GM18868 (cell line): ENCODE results near the gene CRAMP1.

Experiments used
- ATAC-seq: cut with Tn5 transposase; IDR thresholded peaks from one replicate; pipeline ENCODE4 v1.9.1; 2021; ENCODE audit warnings: mild to moderate bottlenecking, moderate library complexity; ENCODE audit not compliant: unreplicated experiment

The CRAMP1 gene

DNA sequence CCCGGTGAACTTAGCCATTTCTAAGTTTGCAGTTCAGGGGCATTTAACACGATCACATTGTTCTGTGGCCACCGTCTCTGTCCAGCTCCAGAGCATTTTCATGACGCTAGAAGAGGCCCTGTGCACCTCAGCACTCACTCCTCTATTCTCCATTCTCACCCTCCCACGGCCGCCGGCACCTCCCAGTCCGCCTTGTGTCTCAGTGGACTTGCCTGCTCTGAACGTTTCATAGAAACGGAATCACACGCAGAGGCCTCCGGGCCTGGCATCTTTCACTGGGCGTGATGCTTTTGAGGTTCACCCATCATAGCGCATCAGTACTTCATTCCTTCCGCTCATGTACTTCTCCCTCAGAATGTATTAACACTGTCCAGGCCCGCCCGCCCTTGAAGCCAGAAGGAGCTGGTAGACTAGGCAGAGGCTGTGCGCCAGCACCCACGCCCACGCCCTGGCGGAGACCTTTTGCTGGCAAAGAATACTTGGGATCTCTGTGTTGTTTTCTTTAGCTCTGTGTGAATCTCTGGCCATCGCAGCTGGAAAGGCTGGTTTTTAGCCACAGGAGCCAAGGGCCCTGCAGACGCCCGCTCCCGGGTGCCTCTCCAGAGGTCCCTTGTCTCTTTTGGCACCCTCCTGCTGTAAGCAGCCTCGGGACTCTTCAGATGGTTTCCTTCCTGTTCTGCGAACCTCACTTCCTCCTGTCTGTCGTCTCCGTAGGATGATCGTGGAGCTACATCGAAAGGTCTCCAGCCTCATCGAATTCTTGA is 42.5 kb downstream of the CRAMP1 start:
- no peak for ATAC-seq

DNA sequence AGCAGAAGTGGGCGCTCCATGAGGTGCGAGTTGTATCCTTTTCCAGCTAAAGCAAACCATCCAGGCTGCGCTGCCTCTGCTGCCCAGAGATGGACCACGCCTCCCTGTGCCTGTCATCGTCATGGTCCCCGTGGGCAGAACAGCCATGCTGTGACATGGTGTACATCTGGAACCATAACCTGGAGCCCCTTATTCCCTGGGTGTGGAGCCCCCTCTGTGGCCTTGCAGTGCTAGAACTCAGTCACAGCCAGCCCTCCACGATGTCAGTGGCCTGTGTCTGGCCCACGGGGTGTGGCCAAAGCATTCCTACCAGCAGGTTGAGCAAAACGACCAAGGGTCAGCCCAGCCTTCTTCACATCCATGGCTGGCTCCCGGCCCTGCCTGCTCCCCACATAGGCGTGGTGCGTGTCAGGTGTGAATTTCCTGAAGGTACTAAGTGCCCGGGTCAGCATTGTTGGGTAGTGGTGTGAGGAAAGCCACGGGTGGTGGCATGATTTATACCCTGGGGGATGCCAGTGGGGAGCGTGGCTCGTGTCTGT is 43.2 kb downstream of the CRAMP1 start:
- no peak for ATAC-seq

GRCh38 chr16:1655909-1656807 is 44.0 kb downstream of the CRAMP1 start:
- no peak for ATAC-seq

DNA sequence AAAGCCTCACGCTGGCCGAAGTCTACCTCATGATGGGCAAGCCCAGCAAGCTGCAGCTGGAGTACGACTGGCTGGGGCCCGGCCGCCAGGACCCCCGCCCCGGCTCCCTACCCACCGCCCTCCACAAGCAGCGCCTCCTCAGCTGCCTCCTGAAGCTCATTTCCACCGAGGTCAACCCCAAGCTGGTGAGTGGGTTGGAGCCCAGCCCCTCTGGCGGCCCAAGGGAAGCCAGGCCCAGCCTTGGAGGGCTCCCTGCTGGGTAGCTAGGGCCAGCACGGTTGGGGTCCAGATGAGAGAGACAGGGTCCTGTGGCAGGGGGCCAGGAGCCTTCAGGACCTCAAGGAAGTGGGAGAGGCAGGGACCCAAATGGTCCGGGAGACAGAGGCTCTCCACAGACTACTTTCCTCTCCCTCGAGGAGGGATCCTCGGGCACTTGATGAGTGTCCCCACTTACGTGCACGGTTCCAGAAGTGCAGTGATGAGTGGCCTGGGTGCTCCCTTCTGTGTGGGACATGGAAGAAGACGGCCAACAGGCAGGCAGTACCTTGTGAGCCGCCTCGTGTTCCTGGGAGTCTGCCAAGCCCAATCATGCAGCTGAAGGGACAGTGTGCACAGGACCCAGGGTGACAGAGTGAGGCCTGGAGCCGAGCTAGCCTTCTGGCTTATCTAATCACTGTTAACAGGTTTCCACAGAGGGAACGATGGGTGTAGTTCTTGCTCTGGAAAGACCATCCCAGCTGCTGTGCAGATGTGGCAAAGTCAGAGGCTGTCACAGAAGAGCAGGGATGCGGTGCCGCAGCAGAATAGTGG is 44.9 kb downstream of the CRAMP1 start:
- no peak for ATAC-seq

DNA sequence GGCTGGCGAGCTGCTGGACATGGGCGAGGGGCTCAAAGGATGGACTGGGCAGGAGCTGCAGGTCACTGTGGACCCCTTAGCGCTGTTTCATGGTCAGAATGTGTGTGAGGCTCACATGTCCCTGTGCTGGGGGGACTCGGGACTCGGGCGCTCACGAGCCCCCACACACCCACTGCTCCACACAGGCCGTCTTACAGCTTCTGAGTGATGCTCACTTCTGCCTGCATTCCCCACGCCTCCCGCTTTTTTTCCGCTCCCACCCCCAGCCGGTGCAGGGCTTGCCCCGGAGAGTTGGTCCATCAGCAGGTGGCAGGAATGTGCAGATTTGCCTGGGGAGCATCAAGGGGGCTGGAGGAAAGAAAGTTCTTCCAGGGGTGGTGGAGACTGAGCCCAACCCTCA is 45.7 kb downstream of the CRAMP1 start:
- ATAC-seq: no peak

GRCh38 chr16:1659031-1659430 is 46.9 kb downstream of the CRAMP1 start:
- no peak for ATAC-seq

GRCh38 chr16:1661826-1662225 is 49.7 kb downstream of the CRAMP1 start:
- ATAC-seq: no peak

DNA sequence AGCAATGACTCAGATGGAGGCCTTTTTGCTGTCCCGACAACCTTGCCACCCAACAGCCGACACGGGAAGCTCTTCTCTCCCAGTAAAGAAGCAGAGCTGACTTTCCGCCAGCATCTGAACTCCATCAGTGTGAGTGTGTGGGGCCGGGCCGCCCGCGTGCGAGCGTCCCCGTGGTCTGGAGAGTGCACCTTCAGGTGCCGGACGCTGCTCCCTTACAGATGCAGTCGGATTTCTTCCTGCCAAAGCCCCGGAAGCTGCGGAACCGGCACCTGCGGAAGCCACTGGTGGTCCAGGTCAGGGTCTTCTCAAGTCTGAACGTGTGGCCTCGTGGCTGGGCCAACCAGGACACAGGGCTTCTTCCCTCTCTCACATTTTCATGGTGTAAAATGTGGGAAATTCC is 50.4 kb downstream of the CRAMP1 start:
- ATAC-seq: no peak

GRCh38 chr16:1665829-1666228 is 53.7 kb downstream of the CRAMP1 start:
- no peak for ATAC-seq

DNA sequence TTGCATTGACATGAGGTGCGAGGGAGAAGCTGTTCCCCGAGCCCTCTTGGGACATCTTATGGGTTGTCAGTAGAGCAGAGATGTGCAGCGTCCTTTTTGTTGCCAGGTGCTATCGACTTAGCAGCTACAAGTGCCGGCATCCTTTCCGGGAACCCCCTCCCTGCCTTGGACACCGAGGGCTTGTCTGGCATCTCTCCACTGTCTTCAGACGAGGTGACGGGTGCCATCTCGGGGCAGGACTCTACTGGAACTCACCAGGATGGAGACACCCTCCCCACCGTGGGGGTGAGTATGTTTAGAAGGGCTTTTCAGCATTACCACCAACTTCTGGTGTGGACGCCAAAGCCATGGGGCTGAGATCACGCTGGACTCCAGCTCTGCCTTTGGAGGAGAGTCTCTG is 54.2 kb downstream of the CRAMP1 start:
- ATAC-seq: no peak

DNA sequence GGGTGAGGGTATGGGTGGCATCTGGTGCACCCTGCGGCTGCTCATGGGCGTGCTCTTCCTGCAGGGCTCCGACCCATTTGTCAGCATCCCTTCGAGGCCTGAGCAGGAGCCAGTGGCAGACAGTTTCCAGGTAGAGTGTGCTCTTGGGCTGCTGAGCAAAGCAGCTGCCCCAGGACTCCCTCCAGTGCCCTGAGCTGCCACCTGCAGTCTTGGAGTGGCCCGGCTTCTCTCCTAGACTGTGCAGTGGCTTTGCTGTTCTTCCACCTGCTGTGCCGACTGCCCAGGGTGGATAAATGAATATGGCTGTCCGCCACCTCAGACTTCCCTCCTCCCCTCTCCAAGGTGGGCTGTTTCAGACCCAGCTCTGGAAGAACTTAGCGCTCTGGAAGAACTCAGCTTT is 55.1 kb downstream of the CRAMP1 start:
- no peak for ATAC-seq

DNA sequence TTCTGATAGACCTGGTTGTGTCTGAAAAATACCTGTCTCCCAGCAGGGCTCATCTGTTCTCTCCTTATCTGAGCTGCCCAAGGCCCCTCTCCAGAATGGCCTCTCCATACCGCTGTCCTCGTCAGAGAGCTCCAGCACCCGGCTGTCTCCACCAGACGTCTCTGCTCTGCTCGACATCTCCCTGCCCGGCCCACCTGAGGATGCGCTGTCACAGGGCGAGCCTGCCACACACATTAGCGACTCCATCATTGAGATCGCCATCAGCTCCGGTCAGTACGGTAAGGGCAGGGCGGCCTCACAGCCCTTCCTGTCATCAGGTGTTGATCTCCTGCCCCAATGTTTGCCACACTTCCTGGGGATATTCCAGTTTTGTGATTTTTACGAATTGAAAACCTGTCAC is 55.8 kb downstream of the CRAMP1 start:
- no peak for ATAC-seq

GRCh38 chr16:1668612-1669319 is 56.6 kb downstream of the CRAMP1 start:
- ATAC-seq: no peak

DNA sequence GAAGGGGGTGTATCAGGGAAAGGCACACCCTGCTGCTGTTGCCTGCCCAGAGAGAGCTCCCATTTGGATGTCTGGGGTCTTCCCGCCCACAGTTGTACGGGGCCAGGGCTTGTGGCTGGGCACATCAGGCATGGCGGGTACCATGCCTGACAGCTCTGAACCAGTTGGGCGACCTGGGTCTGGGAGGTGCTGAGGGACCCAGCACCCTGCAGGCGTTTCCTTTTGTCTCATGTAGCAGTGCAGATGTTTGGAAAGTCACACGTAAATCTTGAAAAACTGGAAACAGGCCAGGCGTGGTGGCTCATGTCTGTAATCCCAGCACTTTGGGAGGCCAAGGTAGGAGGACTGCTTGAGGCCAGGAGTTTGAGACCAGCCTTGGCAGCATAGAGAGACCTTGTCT is 57.5 kb downstream of the CRAMP1 start:
- ATAC-seq: no peak

DNA sequence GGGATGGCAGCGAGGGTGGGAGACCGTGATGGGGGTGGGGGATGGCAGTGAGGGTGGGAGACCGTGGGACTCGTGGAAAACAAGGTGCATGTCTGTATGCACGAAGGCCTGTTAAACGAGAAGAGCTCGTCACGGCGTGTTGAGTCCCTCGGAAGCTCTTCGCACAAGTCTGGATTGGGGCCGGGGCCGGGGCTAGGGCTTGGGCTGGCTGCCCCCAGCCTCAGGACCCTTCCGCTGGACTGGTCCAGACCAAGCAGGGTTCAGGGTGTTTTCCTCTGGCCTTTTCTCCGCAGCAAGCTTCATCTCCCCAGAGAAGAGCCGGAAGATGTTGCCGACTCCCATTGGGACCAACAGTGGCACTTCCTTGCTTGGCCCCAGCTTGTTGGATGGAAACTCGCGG is 58.2 kb downstream of the CRAMP1 start:
- ATAC-seq: no peak

GRCh38 chr16:1670866-1671265 is 58.7 kb downstream of the CRAMP1 start:
- no peak for ATAC-seq

DNA sequence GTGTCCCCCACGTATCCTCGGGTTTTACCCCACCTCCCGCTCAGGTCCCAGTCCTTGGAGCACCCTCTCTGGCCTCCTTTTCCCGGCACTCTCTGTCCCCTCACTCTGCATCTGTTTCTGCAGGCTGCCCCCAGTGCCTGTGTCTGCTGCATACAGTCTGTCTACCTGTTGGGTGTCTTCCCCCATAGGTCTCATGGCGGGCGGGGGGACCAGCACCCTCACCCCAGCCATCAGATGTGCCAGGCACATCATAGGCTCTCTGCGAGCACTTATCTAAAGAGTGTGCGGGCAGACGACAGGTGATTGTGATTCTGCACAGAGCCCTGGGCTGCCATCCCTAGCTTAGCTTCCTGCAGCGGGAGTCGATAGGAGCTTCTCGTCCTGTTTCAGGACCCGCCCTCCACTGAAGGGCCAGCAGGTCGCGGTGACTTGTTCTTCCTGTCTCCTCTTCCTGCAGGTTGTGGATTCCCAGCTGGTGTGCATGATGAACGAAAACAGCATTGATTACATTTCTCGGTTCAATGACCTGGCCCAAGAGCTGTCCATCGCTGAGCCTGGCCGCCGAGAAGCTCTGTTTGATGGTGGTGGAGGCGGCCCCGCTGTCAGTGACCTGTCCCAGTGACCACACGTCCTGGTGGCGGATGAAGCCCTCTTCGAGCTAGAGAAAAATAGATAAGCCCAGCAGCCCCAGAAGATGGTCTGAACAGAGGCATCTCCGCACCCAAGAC is 61.4 kb downstream of the CRAMP1 start:
- no peak for ATAC-seq

DNA sequence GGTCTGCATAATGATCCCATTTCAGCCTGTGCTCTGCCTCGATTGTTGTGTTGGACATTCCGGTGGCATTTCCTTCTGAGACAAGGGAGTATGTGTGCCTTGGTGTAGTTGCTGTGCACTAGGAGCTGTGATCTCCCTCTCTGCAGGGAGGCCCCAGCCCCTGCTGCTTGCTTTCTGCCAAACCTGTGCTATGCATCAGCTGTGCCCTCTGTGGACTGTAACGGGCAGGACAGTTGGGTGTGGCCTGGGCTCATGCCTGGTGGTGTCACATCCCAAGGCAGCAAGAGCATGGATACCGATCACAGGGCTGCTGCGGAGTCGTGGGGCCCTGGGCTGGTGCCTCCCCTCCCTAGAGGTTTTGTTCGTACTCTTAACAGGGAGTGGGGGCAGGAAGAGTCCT is 62.1 kb downstream of the CRAMP1 start:
- no peak for ATAC-seq

- no peak for ATAC-seq
These were observed 62.8 kb downstream of the CRAMP1 start for GRCh38 chr16:1674751-1675664.
